DOHH2 (cell line): Measurements from ENCODE around the gene ZNF436.
A peak's percentile ranks its signal among the peaks of the same experiment; 100 is the strongest.

Experiments used
- H3F3A ChIP-seq: fragments of 200-600 bp; sonication (generic), shearing (Covaris generic); 2 replicates; pipeline ENCODE4 v1.6.0; 2016; ENCODE audit warnings: antibody characterized with exemption, mild to moderate bottlenecking; ENCODE audit not compliant: control insufficient read depth, insufficient read depth
- H3K27ac ChIP-seq: fragments of 200-600 bp; sonication (generic); 2 replicates; pipeline ENCODE4 v1.5.1; 2014; ENCODE audit warnings: low read depth, mild to moderate bottlenecking, low read length, moderate library complexity
- H3K27me3 ChIP-seq: fragments of 200-600 bp; sonication (generic); 2 replicates; pipeline ENCODE4 v1.6.1; 2014; ENCODE audit warnings: mild to moderate bottlenecking, low read length, mixed read lengths; ENCODE audit not compliant: control insufficient read depth
- H3K36me3 ChIP-seq: fragments of 200-600 bp; sonication (generic); 2 replicates; pipeline ENCODE4 v1.6.1; 2014; ENCODE audit warnings: mild to moderate bottlenecking, low read length, moderate library complexity, mixed read lengths; ENCODE audit not compliant: control insufficient read depth
- H3K4me1 ChIP-seq: fragments of 200-600 bp; sonication (generic); 2 replicates; pipeline ENCODE4 v1.6.1; 2014; ENCODE audit warnings: mild to moderate bottlenecking, low read length, mixed read lengths; ENCODE audit not compliant: control insufficient read depth
- H3K4me2 ChIP-seq: fragments of 200-600 bp; sonication (generic); 2 replicates; pipeline ENCODE4 v1.6.0; 2014; ENCODE audit warnings: mild to moderate bottlenecking, low read length, moderate library complexity
- H3K4me3 ChIP-seq: fragments of 200-600 bp; sonication (generic); 2 replicates; pipeline ENCODE4 v1.5.1; 2014; ENCODE audit warnings: mild to moderate bottlenecking, low read length, mixed read lengths
- H3K79me2 ChIP-seq: fragments of 200-600 bp; sonication (generic); 2 replicates; pipeline ENCODE4 v1.6.1; 2014; ENCODE audit warnings: mild to moderate bottlenecking, low read length, mixed read lengths; ENCODE audit not compliant: control insufficient read depth
- H3K9me2 ChIP-seq: fragments of 200-600 bp; sonication (generic); replicated peaks from 2 replicates; pipeline ENCODE4 v1.6.1; 2014; ENCODE audit warnings: mild to moderate bottlenecking, low read length, mixed read lengths; ENCODE audit not compliant: control insufficient read depth
- H3K9me3 ChIP-seq: fragments of 200-600 bp; sonication (generic); 2 replicates; pipeline ENCODE4 v1.6.1; 2014; ENCODE audit warnings: antibody characterized with exemption, low read length, mixed read lengths; ENCODE audit not compliant: control insufficient read depth, insufficient read depth
- H4K20me1 ChIP-seq: fragments of 200-600 bp; sonication (generic); 2 replicates; pipeline ENCODE4 v1.6.0; 2014; ENCODE audit warnings: low read depth, mild to moderate bottlenecking, antibody characterized with exemption, low read length, moderate library complexity; ENCODE audit not compliant: control insufficient read depth, insufficient read depth
- CTCF ChIP-seq: fragments of 200-600 bp; sonication (generic); IDR thresholded peaks from one replicate; pipeline ENCODE4 v1.5.1; 2014; ENCODE audit warnings: antibody characterized with exemption, mild to moderate bottlenecking, low read depth, low read length; ENCODE audit not compliant: poor library complexity, severe bottlenecking
- EZH2phosphoT487 ChIP-seq: fragments of 200-600 bp; sonication (generic); IDR thresholded peaks from 2 replicates; pipeline ENCODE4 v1.6.1; 2017; ENCODE audit warnings: borderline replicate concordance, mild to moderate bottlenecking, antibody characterized with exemption, low read length, moderate library complexity, mixed read lengths

Gene ZNF436

DNA sequence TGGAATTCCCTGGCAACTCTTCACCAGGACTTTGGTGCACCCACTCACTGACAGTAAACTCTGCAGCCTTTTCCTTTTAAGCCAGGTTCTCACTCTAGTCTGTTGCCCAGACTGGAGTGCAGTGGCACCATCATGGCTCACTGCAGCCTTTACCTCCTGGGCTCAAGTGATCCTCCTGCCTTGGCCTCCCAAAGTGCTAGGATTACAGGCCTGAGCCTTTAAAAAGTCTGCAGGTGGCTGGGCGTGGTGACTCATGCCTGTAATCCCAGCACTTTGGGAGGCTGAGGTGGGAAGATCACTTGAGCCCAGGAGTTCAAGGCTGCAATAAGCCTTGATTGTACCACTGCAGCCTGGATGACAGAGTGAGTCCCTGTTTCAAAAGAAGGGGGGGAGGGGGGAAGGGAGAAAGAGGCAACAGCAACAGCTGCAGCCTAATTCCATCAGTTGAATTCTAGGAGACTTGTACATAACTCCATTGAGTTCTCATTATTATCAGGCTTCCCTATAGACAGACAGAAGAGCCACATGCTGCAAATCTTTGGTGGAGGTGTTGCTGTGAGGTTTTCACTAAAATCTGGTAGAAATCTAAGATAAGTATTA is 17.4 kb downstream of the ZNF436 start:
- H3K4me3 ChIP-seq: no peak overlapping the region
- H3K79me2 ChIP-seq: no peaks in the 10 kb centered on the region
- no peaks in the 10 kb centered on the region for H4K20me1 ChIP-seq
- no peaks in the 10 kb centered on the region for H3K9me3 ChIP-seq
- H3K36me3 ChIP-seq: no peaks in the 10 kb centered on the region
- no peak overlapping the region for H3K4me2 ChIP-seq
- no peaks in the 10 kb centered on the region for H3F3A ChIP-seq
- no peak overlapping the region for H3K27ac ChIP-seq
- no peaks in the 10 kb centered on the region for H3K27me3 ChIP-seq
- H3K4me1 ChIP-seq: no peaks in the 10 kb centered on the region
- H3K9me2 ChIP-seq: no peaks in the 10 kb centered on the region
- no peak for TF ChIP-seq EZH2phosphoT487
- TF ChIP-seq CTCF: no peak

- no peaks in the 10 kb centered on the region for H3F3A ChIP-seq
- TF ChIP-seq EZH2phosphoT487 (no peak), CTCF (no peak)
- peaks cover 38% of the 10 kb centered on the region for H3K79me2 ChIP-seq
- no peak overlapping the region for H3K4me3 ChIP-seq
- H3K4me1 ChIP-seq: peaks cover 23% of the 10 kb centered on the region
- no peaks in the 10 kb centered on the region for H3K9me3 ChIP-seq
- peaks cover 31% of the 10 kb centered on the region for H3K36me3 ChIP-seq
- peaks cover 23% of the 10 kb centered on the region for H4K20me1 ChIP-seq
- no peaks in the 10 kb centered on the region for H3K9me2 ChIP-seq
- H3K27me3 ChIP-seq: no peaks in the 10 kb centered on the region
- no peak overlapping the region for H3K4me2 ChIP-seq
- no peak overlapping the region for H3K27ac ChIP-seq
These were observed 23.7 kb downstream of the ZNF436 start for GRCh38 chr1:23345920-23346319.

GRCh38 chr1:23344987-23345472 is 24.6 kb downstream of the ZNF436 start:
- TF ChIP-seq EZH2phosphoT487: no peak
- no peak for TF ChIP-seq CTCF
- H3K36me3 ChIP-seq: peaks cover 40% of the 10 kb centered on the region
- H3K4me2 ChIP-seq: peak overlapping the region; percentile 91
- no peaks in the 10 kb centered on the region for H3K9me3 ChIP-seq
- no peaks in the 10 kb centered on the region for H3K9me2 ChIP-seq
- H4K20me1 ChIP-seq: peaks cover 31% of the 10 kb centered on the region
- peak overlapping the region; percentile 59 for H3K27ac ChIP-seq
- H3K4me3 ChIP-seq: peak overlapping the region; percentile 98
- no peaks in the 10 kb centered on the region for H3K27me3 ChIP-seq
- peaks cover 32% of the 10 kb centered on the region for H3K4me1 ChIP-seq
- H3K79me2 ChIP-seq: peaks cover 47% of the 10 kb centered on the region
- H3F3A ChIP-seq: peaks cover 3% of the 10 kb centered on the region; the same call in 1 of the 2 replicates
